Measurements from ENCODE around the gene PPP2R2B. TPM values are rescaled to one million over a fixed set of nuclear protein-coding genes. Genes with fewer than 3 reads are reported as not detected.

The PPP2R2B gene
- total and polyA plus RNA-seq, 2 donors (not counting 3 experiments of a cell fraction or from before 2014, with no cell fraction given), result not detected

DNA sequence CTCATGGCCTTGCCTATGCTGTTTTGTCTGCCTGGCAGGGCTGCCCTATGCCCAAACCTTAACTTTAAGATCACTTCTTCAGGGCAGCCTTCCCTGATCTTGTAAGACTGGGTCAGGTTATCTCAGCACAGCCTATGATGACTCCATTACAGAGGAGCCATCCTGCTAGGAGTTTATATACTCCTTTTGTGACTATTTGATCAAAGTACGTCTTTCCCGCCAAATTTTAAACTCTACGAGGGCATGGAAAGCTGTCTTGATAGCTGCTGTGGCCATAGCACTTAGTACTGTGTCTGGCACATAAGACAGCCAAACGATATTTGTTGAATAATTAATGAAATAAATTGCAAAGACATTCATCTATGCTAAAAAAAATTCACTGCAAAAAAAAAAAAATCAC lies 60.6 kb downstream of the PPP2R2B start:
- dilution Hi-C loops (cut with MboI; ENCODE audit: extremely low pct_ligation_motif_present, low sequenced_read_pairs) (no loop called here), intact Hi-C loops (cut with micrococcal nuclease) (no loop called here)
- POLR2A ChIA-PET, result no interaction called here
- CTCF ChIA-PET, result no interaction called here
- Histone ChIP-seq H3K4me1 (ENCODE audit: control insufficient read depth, extremely low read depth, insufficient read depth, low read length) (no peaks in the 10 kb centered on the region), H3K9me1 (replicated peaks; ENCODE audit: control insufficient read depth, extremely low read depth, insufficient read depth, low read length) (no peaks in the 10 kb centered on the region), H3K9ac (replicated peaks; ENCODE audit: extremely low read depth, insufficient read depth, low read length) (no peak overlapping the region), H3K36me3 (ENCODE audit: control insufficient read depth in 2 of 2, extremely low read depth in 1 of 2, insufficient read depth in 2 of 2, low read length in 2 of 2) (no peaks in the 10 kb centered on the region), H3K9me3 (replicated peaks; ENCODE audit: control insufficient read depth, insufficient read depth, low read length) (no peaks in the 10 kb centered on the region), H3K27me3 (ENCODE audit: control insufficient read depth in 2 of 2, insufficient read depth in 2 of 2, low read length in 2 of 2) (no peaks in the 10 kb centered on the region), H4K20me1 (replicated peaks; ENCODE audit: control insufficient read depth, extremely low read depth, insufficient read depth, low read length) (no peaks in the 10 kb centered on the region), H3K79me2 (ENCODE audit: control insufficient read depth, insufficient read depth, low read length) (no peaks in the 10 kb centered on the region), H2AFZ (ENCODE audit: low read depth, low read length) (no peak overlapping the region), H3K4me3 (replicated peaks in 1 of 3; ENCODE audit: insufficient read depth in 1 of 3, low read depth in 1 of 3, low read length in 3 of 3) (no peak overlapping the region), H3K4me2 (ENCODE audit: insufficient read depth, low read length) (no peak overlapping the region), H3K27ac (ENCODE audit: insufficient read depth, low read depth, low read length) (no peak overlapping the region)
- no peak for DNase-seq (ENCODE audit: low read depth, low spot score)
- no peak for FAIRE-seq
- no TSS peak for BruUV-seq (replicated peaks)
- TF ChIP-seq GATA2 (IDR thresholded peaks at IDR 0.05; ENCODE audit: insufficient read depth, insufficient read length, low read depth, low read length) (no peak), FOS (IDR thresholded peaks at IDR 0.05; ENCODE audit: borderline replicate concordance, insufficient read depth, low read length) (no peak), POLR2AphosphoS5 (IDR thresholded peaks at IDR 0.05; ENCODE audit: insufficient read depth, low read depth, low read length) (no peak), MYC (IDR thresholded peaks at IDR 0.05; ENCODE audit: low read depth, low read length) (no peak), JUN (IDR thresholded peaks at IDR 0.05; ENCODE audit: borderline replicate concordance, insufficient read depth, insufficient read length, low read depth) (no peak), POLR2A (IDR thresholded peaks at IDR 0.05; ENCODE audit: low read depth, low read length) (no peak), EZH2 (IDR thresholded peaks at IDR 0.05; ENCODE audit: borderline replicate concordance, low read depth, low read length, severe bottlenecking) (no peak)
- TF ChIP-seq, protein P1, sequence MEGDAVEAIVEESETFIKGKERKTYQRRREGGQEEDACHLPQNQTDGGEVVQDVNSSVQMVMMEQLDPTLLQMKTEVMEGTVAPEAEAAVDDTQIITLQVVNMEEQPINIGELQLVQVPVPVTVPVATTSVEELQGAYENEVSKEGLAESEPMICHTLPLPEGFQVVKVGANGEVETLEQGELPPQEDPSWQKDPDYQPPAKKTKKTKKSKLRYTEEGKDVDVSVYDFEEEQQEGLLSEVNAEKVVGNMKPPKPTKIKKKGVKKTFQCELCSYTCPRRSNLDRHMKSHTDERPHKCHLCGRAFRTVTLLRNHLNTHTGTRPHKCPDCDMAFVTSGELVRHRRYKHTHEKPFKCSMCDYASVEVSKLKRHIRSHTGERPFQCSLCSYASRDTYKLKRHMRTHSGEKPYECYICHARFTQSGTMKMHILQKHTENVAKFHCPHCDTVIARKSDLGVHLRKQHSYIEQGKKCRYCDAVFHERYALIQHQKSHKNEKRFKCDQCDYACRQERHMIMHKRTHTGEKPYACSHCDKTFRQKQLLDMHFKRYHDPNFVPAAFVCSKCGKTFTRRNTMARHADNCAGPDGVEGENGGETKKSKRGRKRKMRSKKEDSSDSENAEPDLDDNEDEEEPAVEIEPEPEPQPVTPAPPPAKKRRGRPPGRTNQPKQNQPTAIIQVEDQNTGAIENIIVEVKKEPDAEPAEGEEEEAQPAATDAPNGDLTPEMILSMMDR (IDR thresholded peaks at IDR 0.05; ENCODE audit: extremely low read depth in 1 of 2, insufficient read depth in 1 of 2, low read depth in 1 of 2, low read length in 2 of 2), result no peak
- TF ChIP-seq, protein P2, sequence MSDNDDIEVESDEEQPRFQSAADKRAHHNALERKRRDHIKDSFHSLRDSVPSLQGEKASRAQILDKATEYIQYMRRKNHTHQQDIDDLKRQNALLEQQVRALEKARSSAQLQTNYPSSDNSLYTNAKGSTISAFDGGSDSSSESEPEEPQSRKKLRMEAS (IDR thresholded peaks at IDR 0.05; ENCODE audit: insufficient read depth, insufficient read length), result no peak
